Ramos (cell line): ENCODE measurements around the gene CLDN5.

Experiments
- in situ Hi-C: fragments of 300-500 bp; cut with MboI; formaldehyde crosslinking; loops from one replicate; pipeline ENCODE4 v1.14.3; 2022; ENCODE audit warnings: low sequenced_read_pairs; ENCODE audit not compliant: unreplicated experiment

The CLDN5 gene

DNA sequence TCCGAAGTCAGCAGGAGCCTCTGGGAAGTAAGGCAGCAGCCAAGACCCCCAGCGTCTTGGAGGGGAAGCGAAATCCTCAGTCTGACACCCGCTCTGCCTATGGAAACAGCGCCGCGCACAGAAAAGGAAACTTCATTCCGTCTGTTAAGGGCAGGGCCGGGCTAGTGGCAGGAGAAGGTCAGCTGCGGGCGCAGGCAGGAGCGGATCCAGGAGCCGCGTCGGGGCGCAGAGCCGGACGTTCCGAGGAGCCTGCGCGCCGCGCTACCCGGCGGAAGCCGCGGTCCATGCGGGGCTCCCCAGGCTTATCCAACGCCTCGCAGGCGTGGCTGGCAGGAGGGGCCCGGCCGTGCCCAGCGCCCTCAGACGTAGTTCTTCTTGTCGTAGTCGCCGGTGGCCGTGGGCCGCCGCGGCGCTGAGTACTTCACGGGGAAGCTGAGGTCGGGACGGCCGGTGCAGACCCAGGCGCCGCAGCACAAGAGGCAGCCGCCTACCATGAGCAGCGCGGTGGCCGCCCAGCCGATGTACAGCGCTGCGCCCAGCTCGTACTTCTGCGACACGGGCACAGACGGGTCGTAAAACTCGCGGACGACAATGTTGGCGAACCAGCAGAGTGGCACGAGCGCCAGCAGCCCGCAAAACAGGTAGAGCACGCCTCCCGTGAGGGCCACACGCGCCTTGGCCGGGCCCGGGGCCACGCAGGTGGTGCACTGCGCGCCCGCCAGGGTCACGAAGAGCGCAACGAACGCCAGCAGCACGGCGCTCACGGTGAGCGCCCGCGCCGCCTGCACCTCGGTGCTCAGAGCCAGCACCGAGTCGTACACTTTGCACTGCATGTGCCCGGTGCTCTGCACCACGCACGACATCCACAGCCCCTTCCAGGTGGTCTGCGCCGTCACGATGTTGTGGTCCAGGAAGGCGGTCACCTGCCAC lies 705 bp downstream of the CLDN5 start:
- in situ Hi-C loops, result no loop called here

DNA sequence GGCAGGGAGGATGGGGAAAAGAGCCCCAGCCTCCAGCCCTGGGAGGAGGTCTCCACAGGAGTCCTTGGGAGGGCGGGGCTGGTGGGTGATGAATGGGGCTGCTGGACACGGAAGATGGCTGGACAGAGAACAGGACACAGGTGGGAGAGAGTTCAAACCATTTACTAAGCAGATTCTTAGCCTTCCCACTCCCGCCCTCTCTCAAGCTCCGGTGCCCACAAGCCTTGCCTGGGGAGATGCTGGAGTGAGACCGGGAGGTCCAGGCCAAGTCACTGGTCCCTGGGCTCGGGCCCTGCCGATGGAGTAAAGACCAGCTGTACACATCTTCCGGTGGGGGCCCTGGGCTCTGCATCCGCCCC lies 1.4 kb downstream of the CLDN5 start:
- in situ Hi-C loops, result no loop called here

DNA sequence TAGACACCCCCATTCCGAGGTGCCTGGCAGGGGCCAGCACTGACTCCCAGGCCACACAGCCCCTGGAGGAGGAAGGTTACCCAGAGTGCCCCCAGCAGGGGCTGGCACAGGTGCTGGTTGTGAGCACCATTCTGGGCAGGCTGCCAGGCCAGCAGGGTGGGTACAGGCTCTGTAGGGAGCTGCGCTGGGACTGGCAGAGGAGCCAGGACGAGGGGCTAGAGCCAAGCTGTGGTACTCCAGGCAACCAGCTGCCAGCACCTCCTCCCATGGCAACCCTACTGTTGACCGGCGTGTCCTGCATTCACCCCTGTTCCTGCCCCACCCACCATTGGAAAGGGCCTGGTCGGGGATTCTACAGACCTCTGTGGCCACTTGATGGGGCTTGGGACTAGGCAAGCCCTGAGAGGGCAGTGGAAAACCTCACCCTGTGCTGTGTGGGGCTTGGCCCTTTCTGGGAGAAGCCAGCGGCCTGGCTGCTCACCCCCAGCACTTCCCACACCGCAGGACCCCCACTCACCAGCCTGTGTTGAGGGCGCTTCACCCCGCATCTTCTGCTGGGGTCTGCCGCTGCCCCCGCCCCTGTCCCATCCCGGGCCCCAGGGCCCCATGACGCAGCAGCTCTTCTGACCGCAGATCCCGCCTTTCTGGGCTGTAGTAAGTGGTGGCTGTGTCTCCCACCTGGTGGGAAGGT lies 1.9 kb downstream of the CLDN5 start:
- in situ Hi-C loops, result no loop called here

DNA sequence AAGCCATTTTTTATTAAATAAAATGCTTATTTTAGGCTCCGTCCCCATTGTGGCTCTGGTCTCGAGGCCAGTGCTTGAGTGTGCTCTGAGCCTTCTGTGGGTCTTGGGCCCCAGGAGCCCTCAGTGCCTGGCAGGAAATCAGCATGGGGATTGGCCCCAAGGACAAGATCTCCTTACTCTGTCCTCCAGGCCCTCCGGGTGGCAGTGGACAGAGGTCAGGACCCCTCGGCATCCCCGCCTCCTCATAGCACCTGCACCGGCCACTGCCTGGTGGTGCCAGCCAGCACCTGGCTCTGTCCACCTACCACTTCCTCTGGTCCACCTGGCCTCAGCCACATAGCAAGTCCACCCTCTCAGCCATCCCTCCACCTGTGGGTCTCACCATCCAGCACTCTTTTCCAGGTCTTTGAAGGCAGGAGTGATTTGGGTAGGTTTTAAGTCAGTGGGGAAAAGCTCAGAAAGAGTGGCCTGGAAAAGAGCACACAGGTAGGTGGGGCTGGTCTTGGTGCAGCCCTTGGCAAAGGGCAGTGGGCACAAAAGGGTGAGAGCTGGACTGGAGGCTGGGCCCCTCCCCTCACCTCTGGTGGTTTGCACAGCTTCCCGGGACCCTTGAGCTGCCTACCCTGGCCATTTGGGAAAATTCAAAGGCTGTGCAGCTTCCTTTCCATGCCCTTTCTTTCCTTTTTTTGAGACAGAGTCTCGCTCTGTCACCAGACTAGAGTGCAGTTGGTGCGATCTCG lies 3.5 kb downstream of the CLDN5 start:
- in situ Hi-C loops, result no loop called here

DNA sequence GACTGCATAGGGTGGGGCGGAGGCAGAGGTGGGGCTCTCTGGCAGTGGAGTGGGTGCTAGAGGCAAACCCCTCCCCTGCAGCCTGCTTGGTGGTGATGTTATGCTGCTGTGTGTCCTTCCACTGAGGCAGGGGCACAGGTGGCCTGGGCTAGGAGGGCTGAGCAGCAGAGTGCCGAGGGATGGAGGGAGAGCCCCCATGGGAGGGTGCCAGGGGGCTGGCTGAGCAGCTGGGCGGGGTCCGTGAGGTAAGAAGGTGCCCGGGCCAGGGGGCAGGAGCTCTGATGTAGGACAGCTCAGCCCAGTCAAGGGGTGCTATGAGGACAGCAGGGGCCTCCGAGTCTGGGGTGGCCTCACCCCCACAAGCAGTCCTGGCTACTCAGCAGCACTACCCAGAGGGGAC lies 4.2 kb downstream of the CLDN5 start:
- in situ Hi-C loops, result no loop called here

DNA sequence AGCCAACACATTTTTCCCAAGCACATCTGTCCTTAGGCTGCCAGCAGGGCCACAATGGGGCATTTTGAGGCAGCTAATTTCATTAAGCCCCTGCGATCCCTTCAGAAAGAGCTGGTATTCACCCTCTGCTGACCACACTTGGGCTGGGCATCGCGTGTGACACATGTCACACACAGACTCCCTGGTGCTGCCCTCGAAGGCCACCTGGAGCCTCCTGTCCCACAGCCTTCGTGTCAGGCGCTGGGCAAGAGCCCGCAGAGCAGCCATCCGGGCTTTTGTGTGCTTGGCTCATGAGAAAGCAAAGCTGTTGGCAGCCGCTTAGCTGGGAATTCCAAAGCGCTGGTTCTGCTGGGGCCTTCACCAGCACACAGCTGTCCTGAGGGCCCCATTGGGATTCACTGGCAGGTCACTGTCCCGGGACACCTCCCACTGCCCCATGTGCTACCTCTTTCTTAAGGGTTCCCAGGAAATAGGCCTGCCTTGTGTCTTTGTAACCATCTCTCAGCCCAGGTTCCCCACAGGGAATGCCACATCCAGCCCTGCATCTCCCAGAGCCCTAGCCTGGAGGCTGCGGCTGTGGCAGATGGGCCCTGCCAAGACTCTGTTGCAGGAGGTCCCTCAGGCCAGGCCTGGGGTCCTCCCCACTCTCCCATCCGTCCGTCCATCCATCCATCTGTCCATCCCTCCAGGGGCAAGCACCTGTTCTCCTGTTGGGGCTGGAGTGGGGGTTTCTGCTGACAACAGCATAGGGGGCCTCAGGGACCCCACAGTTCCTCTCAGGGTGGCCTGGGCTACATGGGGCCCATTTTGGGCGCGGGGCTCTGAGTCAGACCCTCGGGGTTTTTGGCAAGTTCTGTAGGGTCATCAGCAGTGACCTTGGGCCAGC lies 4.9 kb downstream of the CLDN5 start:
- in situ Hi-C loops, result no loop called here

DNA sequence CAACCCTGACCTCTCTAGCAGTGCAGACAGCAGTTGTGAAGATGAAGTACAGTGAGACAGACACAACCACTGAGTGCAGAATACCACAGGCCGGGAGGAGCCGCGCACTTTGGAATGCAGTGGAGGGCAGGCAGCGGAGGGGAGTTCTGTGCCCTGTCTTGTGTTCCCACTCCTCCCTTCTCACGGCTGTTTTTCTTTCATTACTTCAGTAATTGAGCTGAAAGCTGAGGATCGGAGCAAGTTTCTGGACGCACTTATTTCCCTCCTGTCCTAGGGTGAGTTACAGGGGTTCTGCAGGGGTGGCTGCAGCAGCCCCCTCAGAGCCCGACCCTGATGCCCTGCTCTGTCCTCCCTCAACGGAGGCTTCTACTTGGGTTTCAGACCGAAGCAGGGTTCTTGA lies 5.6 kb downstream of the CLDN5 start:
- in situ Hi-C loops, result no loop called here

DNA sequence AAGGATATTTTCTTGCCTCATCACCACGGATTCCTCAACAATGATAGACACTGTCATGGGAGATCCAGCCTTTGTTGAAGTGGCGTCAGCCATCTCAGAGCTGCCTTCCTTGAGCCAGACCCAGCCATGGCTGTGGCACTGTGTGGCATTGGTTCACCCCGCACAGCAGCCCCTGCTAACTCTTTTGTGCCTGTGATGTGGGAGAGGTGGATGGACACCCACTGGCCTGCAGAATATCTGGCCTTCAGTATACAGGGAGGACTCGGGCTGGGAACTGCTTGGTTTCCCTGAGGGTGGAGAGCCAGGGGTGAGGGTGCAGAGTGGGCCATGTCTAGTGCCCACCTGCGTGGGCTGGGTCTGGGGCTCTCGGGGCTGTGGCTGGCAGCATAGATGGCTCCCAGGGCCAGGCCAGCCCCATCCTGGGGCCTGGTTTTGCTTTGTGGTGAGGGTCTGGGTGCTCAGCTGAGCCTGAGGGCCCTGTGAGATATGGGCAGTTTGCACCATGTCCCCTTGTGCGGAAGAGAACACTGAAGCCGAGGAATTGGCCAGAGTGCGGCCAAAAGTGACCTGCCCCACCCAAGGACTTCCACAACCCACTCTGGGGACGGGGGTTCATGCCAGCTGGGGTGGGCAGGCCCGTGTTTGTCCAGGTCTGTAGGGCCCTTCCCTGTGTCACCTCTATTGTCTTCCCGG lies 6.1 kb downstream of the CLDN5 start:
- in situ Hi-C loops, result no loop called here

DNA sequence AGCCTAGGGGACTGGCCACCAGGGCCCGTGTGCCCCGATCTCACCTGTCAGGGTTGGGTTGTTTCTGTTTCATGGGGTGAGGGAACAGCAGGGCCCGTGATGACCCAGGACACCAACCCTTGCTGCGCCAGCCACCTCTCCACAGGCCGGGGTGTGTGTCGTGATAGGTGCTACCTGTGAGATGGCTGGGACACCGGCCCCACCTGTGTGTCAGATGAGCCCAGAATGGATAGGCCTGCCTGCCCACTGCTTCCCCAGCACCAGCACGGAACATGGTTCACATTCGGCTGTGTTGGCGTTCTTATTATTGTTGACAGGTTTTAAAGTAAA lies 7.1 kb downstream of the CLDN5 start:
- in situ Hi-C loops, result no loop called here

DNA sequence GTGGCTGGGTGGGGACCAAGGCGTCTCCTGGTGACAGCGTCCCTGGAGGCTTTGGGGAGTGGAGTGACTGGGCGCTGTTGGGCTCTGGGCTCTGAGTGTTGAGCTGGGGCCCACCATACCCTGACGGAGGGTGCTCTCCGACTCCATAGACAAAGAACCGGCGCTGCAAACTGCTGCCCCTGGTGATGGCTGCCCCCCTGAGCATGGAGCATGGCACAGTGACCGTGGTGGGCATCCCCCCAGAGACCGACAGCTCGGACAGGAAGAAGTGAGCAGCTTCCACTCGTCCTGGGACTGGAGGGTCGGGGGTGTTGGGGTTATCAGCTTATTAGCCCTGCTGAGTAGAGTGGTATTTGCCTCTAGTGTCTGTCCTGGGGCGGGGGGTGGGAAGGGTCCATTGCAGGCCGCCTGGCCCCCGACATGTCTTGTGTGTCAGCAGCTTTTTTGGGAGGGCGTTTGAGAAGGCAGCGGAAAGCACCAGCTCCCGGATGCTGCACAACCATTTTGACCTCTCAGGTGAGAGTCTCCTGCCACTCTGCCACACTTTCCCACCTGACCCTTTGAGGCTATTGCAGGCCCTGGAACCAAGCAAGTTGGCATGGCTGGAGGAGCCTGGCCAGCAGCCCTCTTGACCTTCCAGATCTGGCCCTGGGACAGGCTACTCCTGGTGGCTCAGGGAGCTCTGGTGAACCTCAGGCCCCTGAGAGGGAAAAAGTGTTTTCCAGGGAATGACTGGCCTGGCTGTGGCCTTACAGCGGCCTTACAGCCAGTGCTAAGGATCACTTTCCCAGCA lies 7.6 kb downstream of the CLDN5 start:
- in situ Hi-C loops, result no loop called here

DNA sequence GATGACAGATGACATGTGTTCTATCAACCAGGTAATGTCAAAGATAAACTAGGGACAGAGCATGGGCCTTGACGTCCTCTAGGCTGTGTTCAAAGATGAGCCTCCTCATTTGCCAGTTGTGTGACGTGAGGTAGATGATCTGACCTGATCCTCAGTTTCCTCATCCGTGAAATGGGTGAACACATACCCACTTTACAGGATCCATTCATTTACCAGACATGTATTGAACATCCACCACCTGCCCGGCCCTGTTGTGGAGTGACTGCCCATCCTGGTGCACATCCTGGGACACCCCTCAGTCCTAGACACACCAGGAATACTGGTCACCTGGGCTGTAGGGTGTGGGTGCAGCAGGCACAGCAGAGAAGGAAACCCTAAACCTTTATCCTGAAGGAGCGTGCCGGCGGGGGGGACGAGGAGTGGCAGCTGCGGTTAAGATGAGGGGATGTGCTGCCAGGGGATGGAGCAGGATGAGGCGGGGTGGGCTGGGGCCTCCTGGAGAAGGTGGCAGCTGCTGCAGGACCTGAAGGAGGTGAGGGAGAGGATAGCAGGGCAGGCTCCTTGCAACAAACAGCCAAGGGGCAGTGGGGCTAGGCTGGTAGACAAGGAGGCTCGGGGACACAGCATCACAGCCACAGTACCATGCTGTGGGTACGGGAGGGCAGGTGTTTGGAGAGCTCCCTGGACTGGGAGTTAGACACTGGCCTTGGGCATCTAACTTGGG lies 8.4 kb downstream of the CLDN5 start:
- in situ Hi-C loops, result no loop called here

DNA sequence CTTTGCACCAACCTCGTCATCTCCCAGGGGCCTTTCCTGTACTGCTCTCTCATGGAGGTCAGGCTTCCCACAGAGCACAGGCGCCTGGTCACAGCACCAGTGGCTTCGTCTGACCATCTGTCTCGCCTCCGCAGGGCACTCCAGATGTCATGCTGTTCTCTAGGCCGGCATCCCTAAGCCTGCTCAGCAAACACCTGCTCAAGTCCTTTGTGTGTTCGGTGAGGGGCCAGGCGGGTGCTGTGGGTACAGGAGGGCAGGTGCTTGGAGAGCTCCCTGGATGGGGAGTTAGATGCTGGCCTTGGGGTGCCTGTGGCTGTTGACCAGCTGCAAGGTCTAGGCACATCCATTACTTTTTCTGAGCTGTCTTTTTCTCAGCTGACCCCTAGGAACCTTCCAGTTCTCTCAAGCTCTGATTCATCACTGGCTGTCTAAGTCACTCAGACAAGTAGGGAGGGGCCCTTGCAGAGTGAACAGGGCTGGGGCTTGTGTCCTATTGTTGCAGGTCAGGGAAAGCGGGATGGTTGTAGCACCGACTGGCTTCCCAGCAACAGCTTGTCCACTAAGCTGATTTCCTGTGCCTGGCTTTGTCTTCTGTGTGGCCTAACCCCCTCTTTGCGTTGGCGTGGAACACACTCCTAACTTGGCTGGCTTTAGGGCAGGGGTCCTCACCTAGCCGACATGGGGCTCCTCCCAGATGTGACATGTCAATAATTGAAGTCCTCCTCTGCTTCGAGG lies 9.2 kb downstream of the CLDN5 start:
- in situ Hi-C loops, result no loop called here

DNA sequence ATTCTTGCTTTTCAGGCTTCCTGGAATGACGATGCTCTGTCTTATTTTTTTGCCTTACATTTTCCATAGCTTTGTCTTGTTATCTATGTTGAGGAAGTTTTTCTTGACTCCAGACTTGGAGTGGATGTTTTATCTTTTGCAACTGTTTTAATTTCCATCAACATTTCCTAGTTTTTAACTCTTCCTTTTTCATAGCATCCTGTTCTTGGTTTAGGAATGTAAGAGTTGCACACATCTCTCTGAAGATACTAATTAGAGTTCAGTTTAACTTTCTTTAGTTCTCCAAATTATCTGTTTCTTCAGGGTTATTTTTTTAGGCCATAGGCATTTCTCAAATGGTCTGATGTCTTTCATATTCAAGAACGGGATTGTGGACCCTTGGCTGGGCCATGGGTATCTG lies 10.4 kb downstream of the CLDN5 start:
- in situ Hi-C loops, result no loop called here

DNA sequence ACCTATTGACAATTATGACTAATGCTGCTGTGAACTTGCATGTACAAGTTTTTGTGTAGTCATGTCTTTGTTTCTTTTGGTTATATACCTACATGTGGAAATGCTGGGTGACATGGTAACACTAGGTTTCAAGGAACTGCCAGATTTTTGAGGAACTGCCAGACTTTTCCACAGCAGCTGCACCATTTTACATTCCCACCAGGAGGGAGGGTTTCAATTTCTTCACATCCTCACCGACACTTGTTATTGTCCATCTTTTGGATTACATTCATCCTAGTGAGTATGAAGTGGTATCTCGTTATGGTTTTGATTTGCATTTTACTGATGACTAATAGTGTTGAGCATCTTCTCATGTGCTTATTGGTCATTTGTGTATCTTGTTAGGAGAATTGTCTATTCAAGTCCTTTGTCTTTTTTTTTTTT lies 13.3 kb downstream of the CLDN5 start:
- in situ Hi-C loops, result no loop called here

DNA sequence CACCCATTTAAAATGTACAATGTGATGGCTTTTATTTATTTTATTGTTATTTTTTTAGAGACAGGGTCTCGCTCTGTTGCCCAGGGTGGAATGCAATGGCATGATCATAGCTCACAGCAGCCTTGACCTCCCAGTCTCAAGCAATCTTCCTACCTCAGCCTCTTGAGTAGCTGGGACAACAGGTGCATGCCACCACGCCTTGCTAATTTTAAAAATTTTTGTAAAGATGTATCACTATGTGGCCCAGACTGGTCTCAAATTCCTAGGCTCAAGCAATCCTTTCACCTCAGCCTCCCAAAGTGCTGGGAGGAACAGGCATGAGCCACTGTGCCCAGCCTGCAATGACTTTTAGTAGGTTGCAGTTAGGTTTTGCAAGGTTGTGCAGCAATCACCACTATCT lies 14.3 kb downstream of the CLDN5 start:
- in situ Hi-C loops, result loop anchor here (10.0 kb wide), 1 partner anchor 115 kb away; no protein-coding TSS in a partner anchor

DNA sequence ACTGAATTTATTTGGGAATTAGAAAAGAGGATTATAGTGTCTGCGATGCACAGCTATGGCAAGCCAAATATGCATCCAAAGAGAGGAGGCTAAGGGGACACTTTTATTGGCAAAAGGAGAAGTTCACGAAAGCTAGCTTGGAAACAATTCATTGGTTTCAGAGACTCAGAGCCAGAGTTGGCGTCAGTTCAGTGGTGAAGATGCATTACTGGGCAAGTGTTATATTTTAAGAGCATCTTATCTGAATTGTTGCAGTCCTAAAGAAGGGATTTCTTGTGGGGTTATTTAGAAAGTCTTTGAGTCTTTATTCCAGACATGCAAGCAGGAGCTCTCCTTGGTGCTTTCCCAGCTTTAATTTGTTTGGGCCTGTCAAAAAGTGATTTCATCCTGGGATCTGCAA lies 15.0 kb downstream of the CLDN5 start:
- in situ Hi-C loops, result loop anchor here (10.0 kb wide), 1 partner anchor 116 kb away; no protein-coding TSS in a partner anchor

DNA sequence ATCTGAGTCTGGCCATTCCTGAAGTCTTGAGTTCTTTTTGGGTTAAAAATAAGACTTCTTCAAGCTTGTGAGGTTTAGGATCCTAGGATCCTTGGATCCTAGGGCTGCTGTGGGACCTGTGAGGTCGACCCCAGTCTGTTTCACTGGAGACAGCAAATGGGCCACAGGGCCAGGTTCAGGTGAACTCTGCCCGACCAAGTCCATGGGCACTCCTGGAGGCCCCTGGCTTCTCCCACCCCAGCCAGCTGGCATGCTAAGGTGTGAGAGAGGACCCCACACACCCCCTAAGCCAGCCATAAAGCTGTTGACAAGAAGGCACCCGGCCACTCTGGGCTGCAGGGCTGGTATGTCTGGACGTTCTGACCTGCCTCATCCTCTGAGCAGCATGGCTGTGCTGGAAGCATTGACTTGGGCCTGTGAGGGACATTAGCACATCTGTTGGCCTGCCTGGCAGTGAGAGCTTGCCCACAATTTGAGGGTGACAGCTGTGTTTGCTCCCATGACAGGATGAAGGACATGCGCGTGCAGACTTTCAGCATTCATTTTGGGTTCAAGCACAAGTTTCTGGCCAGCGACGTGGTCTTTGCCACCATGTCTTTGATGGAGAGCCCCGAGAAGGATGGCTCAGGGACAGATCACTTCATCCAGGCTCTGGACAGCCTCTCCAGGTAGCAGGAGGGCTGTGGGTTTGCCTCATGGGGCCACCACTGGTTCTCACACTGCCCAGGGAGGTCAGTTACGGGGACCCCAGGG lies 16.0 kb downstream of the CLDN5 start:
- in situ Hi-C loops, result loop anchor here (10.0 kb wide), 1 partner anchor 117 kb away; no protein-coding TSS in a partner anchor
